NCI-H2227 (cell line): ENCODE data around the gene IP6K2.

ENCODE experiments used
- DNase-seq: peaks from one replicate; lab custom pipeline; 2025; ENCODE audit not compliant: unreplicated experiment; lab: John Stamatoyannopoulos, UW

The IP6K2 gene

DNA sequence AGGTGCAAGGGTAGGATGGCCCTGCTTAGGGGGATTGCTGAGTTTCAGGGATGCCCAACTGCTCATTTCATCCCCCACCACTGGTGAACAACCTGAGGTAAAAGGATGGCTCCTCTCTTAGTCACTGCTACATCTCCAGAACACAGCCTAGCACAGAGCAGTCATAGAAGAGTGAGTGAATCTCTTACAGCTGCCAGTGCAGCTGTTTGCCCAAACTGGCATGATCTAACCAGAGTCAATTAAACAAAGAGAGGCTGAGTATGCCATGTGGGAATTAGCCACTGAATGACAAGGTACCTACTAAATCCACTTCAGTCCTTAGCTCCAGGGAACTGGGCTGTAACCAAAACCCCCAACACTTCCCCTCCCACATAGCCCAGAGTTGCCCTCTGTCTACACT, 24.5 kb downstream of the IP6K2 start:
- DNase-seq = no peak

DNA sequence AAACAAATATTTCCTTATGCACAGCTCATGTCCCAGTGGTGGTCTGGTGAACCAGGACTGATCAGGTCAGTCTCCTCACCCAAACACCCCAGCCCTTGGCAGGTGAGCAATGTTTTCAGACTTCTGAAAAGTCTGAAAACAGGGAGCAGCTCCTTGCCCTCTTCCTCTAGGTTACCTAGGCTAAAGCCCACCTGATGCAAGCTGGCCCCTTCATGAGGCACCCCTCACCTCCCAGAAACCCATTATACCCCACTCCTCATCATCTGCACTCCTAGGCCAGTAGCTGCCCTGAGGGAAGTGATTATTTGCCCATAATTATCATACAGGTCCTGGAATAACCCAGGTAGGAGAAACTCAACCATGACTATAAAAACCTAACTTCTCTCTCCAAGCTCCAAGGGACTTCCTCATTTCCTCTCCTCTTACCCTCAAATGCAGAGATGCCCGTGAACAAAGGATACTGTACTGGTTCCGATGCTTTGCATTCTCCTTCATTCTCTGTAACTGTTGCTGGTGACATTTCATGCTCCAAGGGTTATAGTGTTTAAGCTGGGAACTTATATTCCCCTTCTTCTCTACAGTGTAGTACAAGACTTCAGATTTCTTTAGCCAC, 26.1 kb downstream of the IP6K2 start:
- DNase-seq = no peak

DNA sequence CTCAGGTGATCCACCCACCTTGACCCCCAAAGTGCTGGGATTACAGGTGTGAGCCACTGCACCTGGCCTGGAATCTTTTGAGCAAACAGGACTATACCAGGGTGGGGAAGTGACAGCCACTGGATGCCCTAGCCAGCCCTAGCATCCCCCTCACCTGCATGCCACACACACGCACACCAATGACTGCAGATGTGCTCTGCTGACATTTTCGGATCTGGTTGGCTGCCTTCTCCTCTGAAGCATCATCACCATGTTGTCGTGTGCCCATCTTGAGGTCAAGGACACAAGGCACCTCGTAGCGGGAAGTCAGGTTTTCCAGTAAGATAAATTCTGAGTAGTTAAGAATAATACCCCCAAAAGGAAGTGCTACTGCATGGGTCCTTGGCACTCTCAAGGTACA, 27.6 kb downstream of the IP6K2 start:
- DNase-seq = no peak

DNA sequence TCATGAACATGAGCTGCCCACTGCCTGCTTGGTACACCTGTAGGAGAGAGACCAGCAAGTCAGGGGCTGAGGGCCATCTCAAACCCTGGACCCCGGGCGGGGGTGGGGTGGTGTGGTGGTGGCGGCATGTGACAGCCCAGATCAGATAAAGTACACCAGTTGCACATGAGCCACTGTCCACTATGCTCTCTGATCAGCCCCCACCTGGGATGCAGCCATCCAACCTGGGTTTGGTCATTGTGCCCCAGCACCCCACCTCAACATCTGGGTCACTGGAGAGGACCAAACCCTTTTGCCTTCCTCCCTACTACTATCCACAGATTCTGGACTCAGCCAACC, 28.3 kb downstream of the IP6K2 start:
- no peak for DNase-seq

DNA sequence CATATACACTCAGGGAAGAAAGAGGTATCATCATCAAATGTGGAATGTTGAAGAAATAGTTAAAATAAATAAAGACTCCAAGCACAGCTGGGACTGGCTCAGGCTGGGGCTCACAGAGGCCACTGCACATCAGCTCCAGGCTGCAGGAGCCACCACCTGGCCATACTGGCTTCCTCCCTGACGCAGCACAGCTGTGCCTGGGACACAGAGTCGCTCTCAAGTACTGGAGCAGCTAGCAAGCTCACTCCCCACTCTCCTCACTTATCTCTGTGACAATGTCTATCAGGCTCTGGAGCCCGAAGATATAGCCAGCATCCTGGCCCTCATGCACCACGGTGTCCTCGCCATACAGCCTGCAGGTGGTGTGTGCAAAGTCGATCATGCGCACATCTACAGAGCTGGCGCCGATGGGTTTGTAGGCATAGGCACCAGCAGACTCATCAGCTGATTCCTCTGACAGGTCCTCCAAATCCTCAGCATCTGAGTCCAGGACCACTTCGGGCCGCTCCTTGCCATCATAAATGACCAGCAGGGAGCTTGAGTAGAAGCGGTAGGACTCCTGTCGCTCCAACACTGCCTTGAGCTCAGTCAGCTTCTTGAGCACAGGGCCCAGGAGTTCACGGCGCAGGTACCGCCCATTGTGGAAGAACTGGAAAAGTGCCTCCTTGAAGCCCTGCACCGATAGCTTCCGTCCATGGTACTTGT, 28.8 kb downstream of the IP6K2 start:
- no peak for DNase-seq

DNA sequence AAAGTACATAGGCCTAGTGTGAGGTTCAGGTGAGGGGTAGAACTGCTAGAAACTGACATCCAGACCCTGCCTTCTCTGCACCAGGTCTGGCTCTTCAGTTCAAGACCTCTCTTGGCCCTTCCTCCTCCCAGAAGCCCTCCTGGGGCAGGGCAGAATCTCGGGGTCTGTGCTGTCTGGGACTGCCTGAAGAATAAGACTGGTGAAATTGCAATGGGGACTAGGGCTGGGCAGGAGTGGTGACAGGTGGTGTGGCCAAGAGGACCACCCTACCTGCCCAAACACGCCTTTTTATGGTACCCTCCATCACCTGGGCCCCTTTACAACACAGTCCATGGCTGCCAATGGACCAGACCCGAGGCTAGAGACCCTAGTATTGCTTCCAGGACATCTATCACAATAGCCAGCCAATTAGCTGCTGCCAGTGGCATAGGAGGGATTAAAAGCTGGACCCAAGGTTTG, 29.8 kb downstream of the IP6K2 start:
- no peak for DNase-seq

DNA sequence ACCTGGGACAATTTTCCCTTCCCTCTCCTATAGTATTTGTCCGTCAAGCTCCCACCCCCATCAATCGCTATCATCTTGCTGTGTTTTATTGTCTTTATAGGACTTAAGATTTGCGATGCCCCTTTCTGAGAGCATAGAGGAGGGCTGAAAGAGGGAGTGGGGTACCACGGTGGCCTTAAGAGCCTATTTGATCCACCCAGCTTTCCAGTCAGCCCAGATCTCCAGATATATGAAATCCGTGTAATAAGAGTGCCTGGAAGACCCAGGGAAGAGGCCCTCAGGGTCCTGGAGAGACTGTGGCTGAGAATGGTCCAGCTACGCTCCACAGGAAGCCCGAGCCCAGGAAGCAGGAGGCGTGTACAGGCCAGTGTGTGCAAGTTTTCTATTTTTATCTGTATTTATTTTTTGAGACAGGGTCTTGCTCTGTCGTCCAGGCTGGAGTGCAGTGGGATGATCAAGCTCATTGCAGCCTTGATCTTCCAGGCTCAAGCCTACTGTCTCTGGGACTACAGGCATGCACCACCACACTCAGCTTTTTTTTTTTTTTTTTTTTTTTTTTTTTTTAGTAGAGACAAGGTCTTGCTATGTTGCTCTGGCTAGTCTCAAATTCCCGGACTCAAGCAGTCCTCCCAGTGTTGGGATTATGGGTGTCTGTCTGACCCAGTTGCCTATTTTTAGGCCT, 30.3 kb downstream of the IP6K2 start:
- DNase-seq = no peak

DNA sequence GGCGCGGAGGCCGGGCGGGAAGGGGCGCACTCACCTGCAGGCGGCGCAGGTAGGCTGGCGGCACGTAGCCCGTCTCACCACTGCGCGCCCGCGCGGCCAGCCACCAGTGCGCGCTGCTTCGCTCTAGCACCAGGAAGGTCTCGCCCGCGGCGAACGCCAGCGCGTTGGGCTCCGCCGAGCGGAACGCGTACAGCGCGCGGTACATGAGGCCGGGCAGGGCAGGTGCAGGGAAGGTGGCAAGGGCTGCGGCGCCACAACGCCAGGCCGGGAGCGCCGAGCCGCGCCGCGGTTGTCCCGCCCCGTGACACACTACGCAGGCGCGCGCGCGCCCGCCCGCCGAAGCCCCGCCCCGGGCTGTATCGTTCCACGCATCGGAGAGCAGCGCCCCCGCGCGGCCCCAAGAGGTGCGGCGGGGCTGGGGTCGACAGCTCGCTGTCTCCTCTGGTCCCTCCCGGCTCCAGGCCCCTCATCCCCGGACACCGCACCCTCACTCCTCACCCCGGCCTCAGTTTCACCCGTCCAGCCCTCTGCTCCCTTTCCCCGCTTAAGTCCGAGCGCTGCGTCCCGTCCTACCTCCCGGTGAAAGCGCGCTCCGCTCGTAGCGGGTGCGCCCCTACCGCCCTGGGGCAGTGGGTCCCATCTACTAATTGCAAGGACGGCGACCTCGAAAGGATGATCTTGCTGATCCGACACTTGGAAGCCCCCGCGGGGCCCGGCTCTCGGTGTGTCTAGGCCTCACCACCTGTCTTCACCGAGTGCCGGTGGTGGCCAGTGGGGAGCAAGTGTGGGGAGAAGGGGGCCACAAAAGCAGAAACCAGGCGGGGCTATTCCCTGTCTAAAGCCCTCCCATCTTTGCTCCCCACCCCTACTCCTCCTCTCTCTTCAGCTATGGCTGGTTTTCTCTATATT, 31.2 kb downstream of the IP6K2 start, which contains the start of gene NCKIPSD:
TSS of gene NCKIPSD (minus strand) at position 313 of the 909 bp plus-strand sequence. CDS start at position 205, 108 bp downstream.
- peak; percentile 92 for DNase-seq

DNA sequence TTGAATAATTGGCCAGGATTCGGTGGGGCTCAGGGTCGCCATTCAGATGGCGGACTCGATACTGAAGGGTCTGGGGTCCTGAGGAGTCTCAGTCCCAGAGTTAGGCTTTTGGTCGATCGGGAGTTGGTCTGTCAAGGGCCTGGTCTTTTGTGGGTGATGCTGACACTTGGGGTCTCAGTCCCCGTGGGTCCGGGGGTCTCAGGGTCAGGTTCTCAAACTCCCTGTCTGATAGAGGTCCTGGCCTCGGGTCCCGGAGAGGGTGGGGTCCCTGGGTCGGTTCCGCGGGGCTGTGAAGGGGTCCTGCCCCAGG, 31.8 kb downstream of the IP6K2 start:
- DNase-seq = no peak

DNA sequence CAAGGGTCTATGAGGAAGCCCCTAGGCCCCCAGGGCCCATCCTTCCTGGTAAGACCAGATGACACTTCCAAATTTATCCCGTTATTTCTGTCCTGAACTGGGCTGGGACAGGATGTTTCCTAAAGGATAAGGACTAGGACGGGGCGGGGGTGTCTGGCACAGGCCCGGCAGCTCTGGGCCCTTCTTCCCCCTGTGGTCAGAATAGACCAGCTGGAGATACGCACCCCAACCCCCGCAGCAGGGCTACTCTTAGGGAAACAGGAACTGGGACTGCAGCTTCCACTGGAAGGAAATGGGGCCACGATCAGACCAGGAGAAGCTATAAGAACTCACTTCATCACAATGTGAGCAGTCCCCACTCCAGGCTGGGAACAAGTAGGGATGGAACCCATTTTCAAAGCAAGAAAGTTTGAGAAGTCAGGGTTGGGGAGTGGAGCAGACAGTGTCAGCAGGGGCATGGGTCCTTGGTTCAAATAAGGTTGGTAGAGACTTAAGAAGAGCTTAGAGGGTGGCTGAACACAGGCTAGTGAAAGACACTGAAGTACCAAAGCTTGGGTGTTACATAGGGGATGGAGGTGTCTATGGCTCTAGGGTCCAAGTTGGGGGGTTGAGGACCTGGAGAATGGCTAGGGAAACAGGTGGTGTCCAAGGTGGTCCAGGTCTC, 32.4 kb downstream of the IP6K2 start:
- no peak for DNase-seq

DNA sequence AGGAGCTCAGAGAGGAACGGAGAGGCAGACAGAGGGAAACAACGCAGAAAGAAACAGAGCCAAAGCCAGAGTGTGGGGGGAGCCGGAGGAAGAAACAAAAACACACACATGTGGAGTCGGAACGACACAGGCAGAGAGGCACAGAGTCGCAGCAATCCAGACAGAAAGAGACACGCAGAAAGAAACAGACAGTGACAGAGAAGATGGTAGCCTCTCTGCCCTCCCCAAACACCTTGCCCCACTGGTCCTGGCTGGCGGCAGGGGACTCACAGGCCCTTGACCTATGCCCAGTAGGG, 33.0 kb downstream of the IP6K2 start:
- DNase-seq = no peak

DNA sequence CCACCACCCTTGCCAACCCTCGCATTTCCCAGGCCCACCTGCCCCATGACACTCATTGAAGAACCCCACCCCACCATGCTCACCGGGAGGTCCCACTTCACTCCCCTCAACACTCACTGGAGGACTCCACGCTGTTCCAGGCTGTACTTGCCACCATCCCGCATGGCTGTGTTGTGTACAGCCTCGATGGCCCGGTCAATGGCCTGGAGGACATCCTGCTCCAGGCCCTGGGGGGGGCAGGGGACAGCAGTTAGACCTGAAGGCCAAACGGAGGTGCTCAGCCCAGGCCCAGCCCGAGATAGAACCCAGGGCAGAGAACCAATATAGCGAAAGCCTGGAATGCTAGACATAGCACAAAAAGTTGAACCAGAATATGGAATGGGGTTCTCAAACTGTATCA, 34.2 kb downstream of the IP6K2 start:
- DNase-seq = no peak

DNA sequence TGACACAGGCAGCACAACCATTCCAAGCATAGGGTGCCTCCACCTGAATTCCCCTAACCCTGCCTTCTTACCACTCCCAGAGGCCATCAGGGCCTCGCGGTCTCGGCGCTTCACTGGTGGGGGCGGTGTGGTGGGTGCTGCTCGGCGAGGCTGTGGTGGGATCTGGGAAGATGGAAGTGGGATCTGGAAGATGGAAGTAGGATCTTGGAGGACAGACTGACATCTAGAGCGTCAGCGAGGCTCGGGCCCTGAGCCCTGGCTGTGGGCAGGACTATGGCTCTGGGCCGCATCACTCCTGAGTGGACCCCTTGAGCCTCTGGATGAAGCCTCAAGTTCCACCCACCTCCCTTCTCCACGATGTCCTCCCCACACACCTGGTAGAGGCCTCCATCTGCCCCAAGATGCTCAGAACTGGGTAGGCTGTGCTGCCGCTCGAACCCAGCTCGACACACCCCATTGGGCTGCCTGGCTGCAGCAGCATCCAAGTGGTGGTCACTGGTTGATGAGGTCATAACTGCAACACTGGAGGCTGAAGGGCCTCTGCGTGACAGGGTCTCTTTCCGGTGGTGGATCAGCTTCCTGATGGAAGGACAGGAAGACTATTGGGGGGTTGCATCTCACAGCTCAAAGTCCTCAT, 34.9 kb downstream of the IP6K2 start:
- DNase-seq = no peak

DNA sequence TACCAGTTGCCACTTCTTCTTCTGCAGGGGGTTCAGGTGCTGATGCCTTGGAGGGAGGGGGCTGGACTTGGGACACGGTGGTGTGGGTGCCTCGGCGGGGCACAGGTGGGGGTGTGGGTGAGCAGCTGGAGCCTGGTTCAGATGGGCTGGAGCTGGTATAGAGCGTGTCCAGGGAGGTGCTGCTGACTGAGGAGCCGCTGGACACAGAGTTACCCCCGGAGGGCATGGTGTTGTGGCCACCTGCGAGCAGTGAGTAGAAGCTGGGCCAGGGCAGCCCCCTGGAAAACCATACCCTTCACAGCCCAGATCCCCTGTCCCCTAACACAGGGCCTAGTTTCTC, 35.5 kb downstream of the IP6K2 start:
- no peak for DNase-seq

DNA sequence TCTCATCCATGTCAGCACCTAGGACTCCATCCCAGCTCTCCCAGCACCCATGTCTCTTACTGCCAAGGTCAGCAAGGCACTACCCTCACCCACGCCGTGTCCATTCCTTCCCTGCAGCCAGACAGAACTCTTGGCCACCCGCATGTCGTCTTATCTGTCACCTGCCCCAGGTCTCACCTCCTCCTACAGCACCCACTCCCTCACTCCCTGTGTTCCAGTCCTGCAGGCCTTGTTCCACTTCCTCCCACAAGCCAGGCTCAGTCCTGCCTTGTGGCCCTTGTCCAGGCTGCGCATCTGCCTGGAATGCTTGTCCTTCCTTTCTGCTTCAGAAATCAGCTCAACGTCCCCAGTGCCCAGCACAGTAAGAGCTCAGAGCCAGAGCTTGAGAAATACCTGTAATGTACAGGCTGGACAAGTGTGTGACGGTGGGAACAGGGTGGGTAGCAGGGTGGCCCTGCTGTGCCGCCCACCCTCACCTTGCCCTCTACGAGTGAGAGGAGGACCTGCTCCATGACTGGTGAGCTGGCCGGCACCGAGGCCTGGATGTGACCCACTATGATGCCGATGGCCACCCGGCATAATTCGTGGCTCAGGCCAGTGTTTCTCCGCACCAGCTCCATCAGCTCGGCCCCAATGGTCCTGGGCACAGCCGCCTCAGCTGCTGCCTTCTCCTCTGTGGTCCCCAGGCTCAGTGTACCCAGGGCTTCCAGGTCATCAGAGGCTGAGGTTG, 36.0 kb downstream of the IP6K2 start:
- DNase-seq = no peak

DNA sequence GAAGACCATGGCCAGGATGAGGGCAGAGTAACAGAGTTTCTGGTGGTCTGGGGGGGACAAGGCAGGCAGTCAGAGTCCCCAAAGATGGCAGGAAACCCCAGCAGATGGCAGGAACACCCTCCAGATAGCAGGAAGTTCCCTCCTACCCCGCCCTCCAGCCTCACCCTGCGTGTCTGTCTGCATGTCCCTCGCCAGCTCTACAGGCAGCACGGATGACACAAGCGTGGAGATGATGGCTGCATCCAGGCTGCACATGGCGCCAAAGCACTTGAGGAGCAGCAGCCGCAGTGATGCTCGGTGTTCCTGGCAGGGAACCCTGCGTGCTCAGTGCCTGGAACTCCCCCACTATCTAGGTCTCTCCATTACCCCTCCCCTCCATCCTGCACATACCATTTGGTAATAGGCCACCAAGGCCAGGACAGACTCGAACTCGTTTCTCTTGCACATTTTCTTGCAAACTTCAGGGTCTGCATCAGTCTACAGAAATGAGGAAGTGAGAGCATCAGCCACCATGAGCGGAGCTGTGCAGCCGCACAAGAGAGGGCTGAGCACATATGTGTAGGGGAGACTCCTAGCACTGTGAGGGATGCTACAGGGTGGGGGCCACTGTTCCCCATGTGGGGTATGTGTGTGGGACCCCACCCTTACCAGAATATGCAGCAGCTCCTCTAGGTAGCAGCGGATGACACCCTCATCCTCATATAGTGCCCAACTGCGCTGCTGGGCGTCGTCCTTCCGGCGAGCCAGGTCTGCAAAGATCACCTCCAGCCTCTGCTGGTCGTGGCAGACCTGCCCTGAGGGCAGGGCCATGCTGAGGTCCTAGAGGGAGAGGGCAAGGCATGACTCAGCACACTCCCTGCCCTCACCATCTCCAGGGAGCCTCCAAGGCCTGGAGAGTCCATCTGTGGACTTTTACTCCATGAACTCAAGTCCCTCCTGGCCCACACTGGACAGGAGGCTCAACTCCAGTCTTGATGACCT, 37.3 kb downstream of the IP6K2 start:
- DNase-seq = no peak

DNA sequence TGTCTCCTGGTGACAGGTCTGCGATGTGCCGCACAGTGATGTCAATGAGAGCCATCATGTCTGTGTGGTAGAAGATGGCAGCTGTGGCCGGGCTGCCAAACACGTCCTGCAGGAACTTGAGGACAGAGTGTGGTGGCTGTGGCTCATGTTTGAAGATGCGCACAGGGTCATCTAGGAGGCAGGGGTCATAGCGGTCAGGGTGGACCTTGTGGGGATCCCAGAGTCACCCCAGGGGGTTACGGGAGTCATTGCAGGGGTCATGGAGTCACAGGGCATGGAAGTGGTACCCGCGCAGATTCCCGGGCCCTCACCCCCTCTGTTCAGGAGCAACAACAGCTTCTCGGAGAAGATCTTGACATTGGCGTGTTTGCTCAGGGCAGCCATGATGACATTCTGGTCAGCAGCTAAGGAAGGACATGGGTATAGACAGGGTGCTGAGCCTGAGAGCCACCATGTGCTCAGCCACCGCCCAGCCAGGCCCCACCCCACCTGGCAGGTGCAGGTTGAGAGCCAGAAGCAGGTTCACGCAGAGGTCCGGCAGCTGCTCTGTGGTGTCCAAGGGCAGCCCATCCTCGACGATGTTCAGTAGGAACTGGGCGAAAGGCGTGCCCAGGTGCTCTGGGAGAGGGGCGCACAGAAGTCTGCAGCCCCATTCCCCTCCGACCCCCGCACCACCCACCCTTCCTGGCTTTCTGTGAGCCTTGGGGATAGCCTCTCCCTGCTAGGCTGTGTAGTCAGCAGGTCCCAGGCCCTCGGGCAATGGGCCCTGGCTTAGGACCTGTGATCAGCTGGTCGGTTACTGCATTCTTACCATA, 38.2 kb downstream of the IP6K2 start:
- no peak for DNase-seq

DNA sequence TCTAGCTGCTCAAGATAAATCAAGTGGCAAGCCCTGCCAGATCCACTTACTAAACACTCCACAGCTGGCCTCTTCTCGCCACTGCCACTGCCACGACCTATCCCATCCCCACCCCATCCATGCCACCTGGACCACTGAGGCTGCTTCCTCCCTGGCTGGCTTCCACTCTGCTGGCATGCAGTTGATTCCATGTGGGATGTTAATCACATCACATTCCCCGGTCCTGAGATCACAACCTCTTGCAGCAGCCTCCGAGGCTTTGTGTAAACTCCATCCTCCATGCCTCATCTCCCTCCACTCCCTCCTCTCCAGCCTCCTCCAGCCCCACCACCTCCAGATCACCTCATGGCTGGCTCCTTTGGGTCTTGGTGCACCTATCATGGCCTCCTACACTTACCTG, 39.0 kb downstream of the IP6K2 start:
- DNase-seq = no peak
